Esophagus muscularis mucosa (tissue), 4 donors: Measurements from ENCODE around the gene COL4A3. TPM values are rescaled to one million over a fixed set of nuclear protein-coding genes. Genes with fewer than 3 reads are reported as not detected.
A peak's percentile ranks its signal among the peaks of the same experiment; 100 is the strongest.

Experiments
- DNase-seq: peaks from one replicate; pipeline ENCODE4 v3.0.0-alpha.2; 2017; ENCODE audit errors: extremely low spot score
- H3K27ac ChIP-seq, 4 donors: fragments of 200-600 bp; sonication (generic); replicated peaks in 1 of 4; 1 replicate in 3 of 4; 2 replicates in 1 of 4; pipeline ENCODE4 v1.5.1; 2016 to 2019; ENCODE audit warnings: mild to moderate bottlenecking in 1 of 4
- H3K27me3 ChIP-seq, 4 donors: fragments of 200-600 bp; sonication (generic); one replicate each; pipeline versions ENCODE4 v1.5.1 to v1.6.0; 2016 to 2019
- H3K36me3 ChIP-seq, 4 donors: fragments of 200-600 bp; sonication (generic); one replicate each; pipeline ENCODE4 v1.5.1; 2016 to 2019
- H3K4me1 ChIP-seq, 4 donors: fragments of 200-600 bp; sonication (generic); one replicate each; pipeline ENCODE4 v1.5.1; 2016 to 2019
- H3K4me3 ChIP-seq, 4 donors: fragments of 200-600 bp; sonication (generic); 1 replicate in 2 of 4; 2 replicates in 2 of 4; pipeline ENCODE4 v1.5.1; 2016 to 2019; ENCODE audit warnings: mild to moderate bottlenecking in 4 of 4, moderate library complexity in 1 of 4
- H3K9me3 ChIP-seq, 4 donors: fragments of 200-600 bp; sonication (generic); 1 replicate in 3 of 4; 2 replicates in 1 of 4; pipeline ENCODE4 v1.5.1; 2016 to 2019
- CTCF ChIP-seq, 3 experiments: fragments of 200-600 bp in 2 of 3; fragments of 450-650 bp in 1 of 3; sonication (generic) in 2 of 3; IDR thresholded peaks; one replicate each; pipeline ENCODE4 v1.5.1; 2017 to 2019; ENCODE audit warnings: antibody characterized with exemption in 3 of 3, mild to moderate bottlenecking in 2 of 3, moderate library complexity in 1 of 3
- EP300 ChIP-seq: sonication (generic); formaldehyde crosslinking; IDR thresholded peaks from one replicate; pipeline ENCODE4 v1.6.1; 2017; ENCODE audit warnings: antibody characterized with exemption
- POLR2A ChIP-seq: fragments of 450-650 bp; IDR thresholded peaks from one replicate; pipeline ENCODE4 v1.6.1; 2017; ENCODE audit warnings: antibody characterized with exemption, moderate library complexity, mild to moderate bottlenecking, low read depth
- POLR2AphosphoS5 ChIP-seq, 2 donors: sonication (generic); formaldehyde crosslinking; IDR thresholded peaks; one replicate each; pipeline ENCODE4 v1.6.1; 2017; ENCODE audit warnings: antibody characterized with exemption in 2 of 2
- WGBS: methylation state at CpG from one replicate; pipeline ENCODE4 v1.1.5; 2018; 5-methylcytosine and 5-hydroxymethylcytosine counted together
- intact Hi-C: fragments of 100-400 bp; cut with DNase I; formaldehyde crosslinking; loops from one replicate; pipeline ENCODE4 v1.15.1; 2023
- total RNA-seq, 4 donors: library from RNA; depleted of rRNA; stranded (reverse); fragments of >200 nt; gene quantifications; one replicate each; pipeline versions ENCODE4 v1.1.0 to v1.2.1, GENCODE V29; 2016

Gene COL4A3
- total RNA-seq, 4 donors from 2014 or later: 1.9 to 10.8 (median 4.3) TPM

- WGBS: 57% methylated on average over 3 of the region's 3 CpGs
- Histone ChIP-seq H3K9me3 (no peaks in the 10 kb centered on the region), H3K4me1 (no peaks in the 10 kb centered on the region), H3K27ac (no peak overlapping the region), H3K36me3 (no peaks in the 10 kb centered on the region), H3K4me3 (no peak overlapping the region), H3K27me3 (no peaks in the 10 kb centered on the region)
- no peak for TF ChIP-seq POLR2A
- no peak for TF ChIP-seq EP300
- peak; percentile 34 for DNase-seq
- intact Hi-C loops: no loop called here
These were observed 34.4 kb downstream of the COL4A3 start for GRCh38 chr2:227198866-227199265.

GRCh38 chr2:227201771-227202170 lies 37.3 kb downstream of the COL4A3 start:
- Histone ChIP-seq H3K36me3 (no peaks in the 10 kb centered on the region), H3K4me3 (no peak overlapping the region), H3K27ac (no peak overlapping the region), H3K9me3 (no peaks in the 10 kb centered on the region), H3K4me1 (no peaks in the 10 kb centered on the region), H3K27me3 (peaks cover 0 to 4% (median 0%) of the 10 kb centered on the region in 4 donors)
- intact Hi-C loops: no loop called here
- DNase-seq: no peak
- TF ChIP-seq CTCF (IDR thresholded peaks at IDR 0.05) (no peak), POLR2A (no peak), EP300 (no peak), POLR2AphosphoS5 (IDR thresholded peaks at IDR 0.05) (no peak)
- WGBS: 90% methylated on average over 2 of the region's 2 CpGs

GRCh38 chr2:227204452-227204851 lies 40.0 kb downstream of the COL4A3 start:
- WGBS: 89% methylated on average over 4 of the region's 4 CpGs
- intact Hi-C loops: no loop called here
- H3K9me3 ChIP-seq: no peaks in the 10 kb centered on the region
- H3K36me3 ChIP-seq: no peaks in the 10 kb centered on the region
- no peak for DNase-seq
- peaks cover 0 to 4% (median 0%) of the 10 kb centered on the region in 4 donors for H3K27me3 ChIP-seq
- H3K27ac ChIP-seq: no peak overlapping the region
- no peak overlapping the region for H3K4me3 ChIP-seq
- TF ChIP-seq POLR2A (no peak), POLR2AphosphoS5 (IDR thresholded peaks at IDR 0.05) (no peak), EP300 (no peak), CTCF (IDR thresholded peaks at IDR 0.05) (no peak)
- H3K4me1 ChIP-seq: no peaks in the 10 kb centered on the region

GRCh38 chr2:227205701-227206100 lies 41.3 kb downstream of the COL4A3 start:
- Histone ChIP-seq H3K4me3 (no peak overlapping the region), H3K4me1 (no peaks in the 10 kb centered on the region), H3K27me3 (peaks cover 0 to 4% (median 0%) of the 10 kb centered on the region in 4 donors), H3K27ac (no peak overlapping the region), H3K9me3 (no peaks in the 10 kb centered on the region), H3K36me3 (no peaks in the 10 kb centered on the region)
- 72% methylated on average over 4 of the region's 4 CpGs for whole genome bisulfite sequencing
- TF ChIP-seq POLR2A (no peak), CTCF (IDR thresholded peaks at IDR 0.05) (no peak), EP300 (no peak), POLR2AphosphoS5 (IDR thresholded peaks at IDR 0.05) (no peak)
- DNase-seq: no peak
- intact Hi-C loops: no loop called here

- H3K27ac ChIP-seq: no peak overlapping the region
- WGBS: 90% methylated on average over 9 of the region's 9 CpGs
- peaks cover 0 to 4% (median 0%) of the 10 kb centered on the region in 4 donors for H3K27me3 ChIP-seq
- no peaks in the 10 kb centered on the region for H3K36me3 ChIP-seq
- H3K4me1 ChIP-seq: no peaks in the 10 kb centered on the region
- DNase-seq: no peak
- no peak overlapping the region for H3K4me3 ChIP-seq
- intact Hi-C loops: no loop called here
- no peak for TF ChIP-seq POLR2AphosphoS5 (IDR thresholded peaks at IDR 0.05)
- no peak for TF ChIP-seq POLR2A
- TF ChIP-seq CTCF (IDR thresholded peaks at IDR 0.05): no peak
- no peak for TF ChIP-seq EP300
- no peaks in the 10 kb centered on the region for H3K9me3 ChIP-seq
These were observed 42.0 kb downstream of the COL4A3 start for GRCh38 chr2:227206406-227206805.
